ENCODE measurements around the gene SIGMAR1.
"Not testable (repeated sequence)": the region's sequence is repeated elsewhere in the genome, so short reads cannot be mapped to it uniquely, and the experiment has no call there.

Gene SIGMAR1

DNA sequence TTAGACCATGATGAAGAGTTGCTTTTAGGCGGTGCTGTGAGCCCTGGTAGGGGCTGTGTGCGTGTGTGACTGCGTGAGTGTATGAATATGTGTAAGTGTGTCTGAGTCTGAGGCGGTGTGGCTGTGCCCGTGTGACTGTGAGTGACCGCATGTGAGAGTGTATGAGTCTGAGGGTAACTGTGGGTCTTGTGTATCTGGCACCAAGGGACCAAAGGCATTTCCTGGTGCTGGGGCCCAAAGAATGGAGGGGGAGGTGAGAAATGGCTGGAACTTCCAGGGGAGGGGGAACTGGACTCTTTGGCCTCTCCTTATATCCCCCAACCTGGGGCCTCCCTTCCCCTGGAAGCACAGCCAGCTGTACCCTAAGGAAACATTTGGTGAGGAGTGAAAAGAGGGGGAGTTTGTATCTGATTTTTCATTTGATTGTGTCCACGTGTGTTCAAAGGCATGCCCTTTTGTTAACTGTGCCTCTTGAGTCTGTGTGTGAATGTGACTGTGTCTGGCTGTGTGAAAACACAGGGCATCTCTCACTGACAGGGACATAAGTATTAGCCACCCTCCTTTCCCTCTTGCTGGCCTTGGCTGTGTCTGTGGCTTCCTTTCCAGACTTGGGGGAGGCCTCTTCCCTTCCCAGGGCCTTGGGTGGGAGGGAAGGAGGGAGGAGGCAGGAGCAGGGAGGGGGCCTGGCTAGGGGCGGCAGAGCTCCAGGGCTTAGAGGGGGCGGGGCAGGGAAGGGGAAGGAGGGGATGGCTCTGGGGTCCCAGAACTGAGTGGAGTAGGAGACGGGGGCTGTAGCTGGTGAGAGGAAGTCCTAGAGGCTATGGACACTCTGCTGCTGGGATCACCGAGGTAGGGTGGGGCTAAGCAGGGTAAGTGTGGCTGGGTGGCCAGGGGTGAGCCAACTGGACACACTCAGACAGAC lies 15.8 kb upstream of the SIGMAR1 start:
- TF ChIP-seq POLR2AphosphoS5 (IDR thresholded peaks at IDR 0.05; ENCODE audit: low read depth, low read length): no peak
- no peak for TF ChIP-seq TAF1 (IDR thresholded peaks at IDR 0.05; ENCODE audit: borderline replicate concordance, low read depth, low read length)
- no peak for TF ChIP-seq POLR2A (IDR thresholded peaks at IDR 0.05; ENCODE audit: low read depth, low read length)
- DNase-seq (ENCODE audit: insufficient read length): no peak
- FAIRE-seq: no peak

DNA sequence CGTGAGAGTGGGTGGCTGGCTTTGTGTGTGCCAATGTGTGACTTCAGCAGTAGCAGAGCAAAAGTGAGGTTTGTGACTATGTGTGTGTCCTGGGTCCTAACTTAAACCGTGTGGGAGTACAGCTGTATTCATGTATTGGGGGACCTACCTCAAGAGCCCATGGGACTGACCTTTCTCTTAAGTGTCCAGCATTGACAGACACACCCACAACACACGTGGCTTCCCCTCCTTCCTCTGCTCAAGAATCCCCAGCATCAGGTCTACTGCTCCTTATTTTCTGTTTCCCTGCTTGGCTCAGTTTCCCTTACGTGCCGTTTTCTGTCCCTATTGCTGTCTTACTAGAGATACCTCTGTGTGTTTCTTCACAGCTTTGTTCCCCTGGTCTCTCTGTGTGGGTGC lies 15.0 kb upstream of the SIGMAR1 start:
- FAIRE-seq (no peak), DNase-seq (ENCODE audit: insufficient read length) (no peak)
- TF ChIP-seq TAF1 (IDR thresholded peaks at IDR 0.05; ENCODE audit: borderline replicate concordance, low read depth, low read length) (no peak), POLR2A (IDR thresholded peaks at IDR 0.05; ENCODE audit: low read depth, low read length) (no peak), POLR2AphosphoS5 (IDR thresholded peaks at IDR 0.05; ENCODE audit: low read depth, low read length) (no peak)

DNA sequence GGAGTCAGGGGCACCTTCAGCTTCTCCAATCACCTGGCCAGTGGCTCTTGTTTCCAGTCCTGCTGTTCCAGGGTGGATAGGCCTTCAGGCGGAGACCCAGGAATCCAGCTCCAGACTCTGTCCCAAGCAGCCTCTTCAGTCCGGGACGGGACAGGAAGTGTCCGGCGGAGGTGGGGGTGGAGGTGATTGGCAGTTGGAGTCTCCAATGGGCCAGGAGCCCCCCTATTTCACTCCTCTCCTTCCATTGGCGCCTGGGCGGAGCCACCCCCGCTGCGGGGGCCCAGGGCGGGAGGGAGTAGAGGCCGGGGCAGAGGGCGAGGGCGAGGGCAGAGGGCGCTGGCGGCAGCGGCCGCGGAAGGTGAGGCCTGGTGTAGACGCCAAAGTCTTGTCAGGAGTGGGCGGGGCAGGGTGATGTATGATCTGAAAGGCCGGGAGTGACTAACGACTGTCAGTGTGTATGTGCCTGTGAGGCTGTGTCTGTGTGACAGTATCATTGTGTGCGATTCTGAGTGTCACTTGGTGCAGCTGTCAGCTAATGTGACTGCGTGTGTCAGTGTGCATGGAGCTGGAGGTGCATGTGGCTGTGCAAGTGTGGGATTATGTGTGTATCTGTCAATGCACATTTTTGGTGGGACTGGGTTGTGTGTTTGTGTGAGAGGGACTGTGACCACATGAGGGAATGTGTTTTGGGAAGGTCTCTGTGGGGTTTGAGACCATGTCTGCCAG lies 14.5 kb upstream of the SIGMAR1 start, which contains the start of gene IL11RA:
IL11RA (plus strand) TSS at position 310 of the 726 bp plus-strand sequence. CDS start 3,033 bp downstream, outside the sequence.
- TF ChIP-seq POLR2A (IDR thresholded peaks at IDR 0.05; ENCODE audit: low read depth, low read length) (no peak), TAF1 (IDR thresholded peaks at IDR 0.05; ENCODE audit: borderline replicate concordance, low read depth, low read length) (no peak), POLR2AphosphoS5 (IDR thresholded peaks at IDR 0.05; ENCODE audit: low read depth, low read length) (peak; percentile 40; the same call in 1 of the 2 replicates)
- FAIRE-seq: no peak
- no peak for DNase-seq (ENCODE audit: insufficient read length)

DNA sequence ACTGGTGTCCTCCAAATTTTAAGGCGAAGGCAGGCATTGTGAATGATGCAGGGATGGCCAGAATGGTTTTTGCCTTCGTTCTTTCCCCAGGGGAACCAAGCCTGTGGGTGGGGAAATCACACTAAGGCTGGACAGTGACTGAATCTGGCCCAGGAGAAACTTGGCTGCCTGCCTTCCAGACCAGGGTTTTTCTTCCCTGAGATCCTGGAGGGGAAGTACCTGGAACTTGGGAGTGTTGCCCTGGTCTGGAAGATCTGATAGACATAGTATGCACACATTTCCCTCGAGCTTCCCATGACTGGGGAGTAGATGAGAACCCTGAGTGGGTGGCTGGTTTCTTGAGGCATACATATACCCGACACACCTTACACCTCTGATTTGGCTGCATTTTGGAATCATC lies 13.7 kb upstream of the SIGMAR1 start:
- DNase-seq (ENCODE audit: insufficient read length) (no peak), FAIRE-seq (no peak)
- TF ChIP-seq POLR2A (IDR thresholded peaks at IDR 0.05; ENCODE audit: low read depth, low read length): no peak
- TF ChIP-seq POLR2AphosphoS5 (IDR thresholded peaks at IDR 0.05; ENCODE audit: low read depth, low read length): no peak
- no peak for TF ChIP-seq TAF1 (IDR thresholded peaks at IDR 0.05; ENCODE audit: borderline replicate concordance, low read depth, low read length)

DNA sequence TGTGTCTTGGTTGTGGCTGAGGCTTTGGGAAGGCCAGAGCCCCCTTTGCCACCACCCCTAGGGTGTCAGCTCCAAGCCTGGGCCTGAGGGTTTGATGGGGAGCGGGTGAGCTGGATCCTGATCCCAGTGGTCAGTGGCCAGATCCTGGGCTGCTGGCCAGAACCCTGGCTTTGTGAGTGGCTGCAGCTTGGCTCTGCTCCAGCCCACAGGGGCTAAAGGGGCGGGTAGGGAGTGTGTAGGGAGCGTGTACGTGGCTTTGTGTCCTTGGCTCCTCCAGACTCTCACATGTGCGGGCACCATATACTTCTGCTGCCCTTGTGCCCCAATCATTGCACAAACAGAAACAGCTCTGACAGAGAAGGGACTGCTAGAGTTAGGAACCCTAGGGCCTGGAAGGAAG lies 13.2 kb upstream of the SIGMAR1 start:
- TF ChIP-seq POLR2AphosphoS5 (IDR thresholded peaks at IDR 0.05; ENCODE audit: low read depth, low read length) (no peak), TAF1 (IDR thresholded peaks at IDR 0.05; ENCODE audit: borderline replicate concordance, low read depth, low read length) (no peak), POLR2A (IDR thresholded peaks at IDR 0.05; ENCODE audit: low read depth, low read length) (no peak)
- DNase-seq (ENCODE audit: insufficient read length) (no peak), FAIRE-seq (no peak)

DNA sequence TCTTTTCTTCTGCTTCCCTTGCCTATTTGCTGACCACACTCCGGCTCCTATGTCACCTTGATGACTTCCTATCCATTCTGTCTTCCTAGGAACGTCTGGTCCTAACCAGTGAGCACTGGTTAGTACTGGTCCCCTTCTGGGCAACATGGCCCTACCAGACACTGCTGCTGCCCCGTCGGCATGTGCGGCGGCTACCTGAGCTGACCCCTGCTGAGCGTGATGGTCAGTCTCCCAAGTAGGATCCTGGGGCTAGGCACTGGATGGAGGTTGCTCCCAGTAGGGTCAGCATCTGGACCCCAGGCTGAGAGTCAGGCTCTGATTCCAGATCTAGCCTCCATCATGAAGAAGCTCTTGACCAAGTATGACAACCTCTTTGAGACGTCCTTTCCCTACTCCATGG lies 11.1 kb upstream of the SIGMAR1 start:
- TF ChIP-seq POLR2A (IDR thresholded peaks at IDR 0.05; ENCODE audit: low read depth, low read length) (no peak), POLR2AphosphoS5 (IDR thresholded peaks at IDR 0.05; ENCODE audit: low read depth, low read length) (no peak), TAF1 (IDR thresholded peaks at IDR 0.05; ENCODE audit: borderline replicate concordance, low read depth, low read length) (no peak)
- DNase-seq (ENCODE audit: insufficient read length) (no peak), FAIRE-seq (no peak)

DNA sequence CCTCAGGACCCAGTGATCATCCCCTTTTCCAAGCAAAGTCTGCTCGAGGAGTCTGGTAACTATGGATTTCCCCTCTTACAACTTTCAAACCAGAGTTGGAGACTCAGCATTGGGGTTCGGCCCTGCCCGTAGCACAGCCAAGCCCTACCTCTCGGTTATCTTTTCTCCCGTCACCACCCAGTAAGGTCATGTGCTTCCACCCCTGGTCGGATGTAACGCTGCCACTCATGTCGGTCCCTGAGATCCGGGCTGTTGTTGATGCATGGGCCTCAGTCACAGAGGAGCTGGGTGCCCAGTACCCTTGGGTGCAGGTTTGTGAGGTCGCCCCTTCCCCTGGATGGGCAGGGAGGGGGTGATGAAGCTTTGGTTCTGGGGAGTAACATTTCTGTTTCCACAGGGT lies 10.1 kb upstream of the SIGMAR1 start:
- TF ChIP-seq POLR2AphosphoS5 (IDR thresholded peaks at IDR 0.05; ENCODE audit: low read depth, low read length): no peak
- DNase-seq (ENCODE audit: insufficient read length) (no peak), FAIRE-seq (no peak)

DNA sequence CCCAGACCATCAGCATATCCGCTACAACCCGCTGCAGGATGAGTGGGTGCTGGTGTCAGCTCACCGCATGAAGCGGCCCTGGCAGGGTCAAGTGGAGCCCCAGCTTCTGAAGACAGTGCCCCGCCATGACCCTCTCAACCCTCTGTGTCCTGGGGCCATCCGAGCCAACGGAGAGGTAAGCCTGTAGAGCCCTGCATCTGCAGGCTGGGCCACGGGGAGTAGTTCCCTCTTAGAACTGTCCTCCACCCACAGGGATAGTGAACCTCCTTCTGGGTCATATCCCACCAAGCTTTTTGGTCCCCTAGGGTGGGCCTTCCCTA lies 9.5 kb upstream of the SIGMAR1 start:
- DNase-seq (ENCODE audit: insufficient read length): no peak
- peak; percentile 65 for FAIRE-seq
- no peak for TF ChIP-seq TAF1 (IDR thresholded peaks at IDR 0.05; ENCODE audit: borderline replicate concordance, low read depth, low read length)
- TF ChIP-seq POLR2A (IDR thresholded peaks at IDR 0.05; ENCODE audit: low read depth, low read length): no peak
- no peak for TF ChIP-seq POLR2AphosphoS5 (IDR thresholded peaks at IDR 0.05; ENCODE audit: low read depth, low read length)

DNA sequence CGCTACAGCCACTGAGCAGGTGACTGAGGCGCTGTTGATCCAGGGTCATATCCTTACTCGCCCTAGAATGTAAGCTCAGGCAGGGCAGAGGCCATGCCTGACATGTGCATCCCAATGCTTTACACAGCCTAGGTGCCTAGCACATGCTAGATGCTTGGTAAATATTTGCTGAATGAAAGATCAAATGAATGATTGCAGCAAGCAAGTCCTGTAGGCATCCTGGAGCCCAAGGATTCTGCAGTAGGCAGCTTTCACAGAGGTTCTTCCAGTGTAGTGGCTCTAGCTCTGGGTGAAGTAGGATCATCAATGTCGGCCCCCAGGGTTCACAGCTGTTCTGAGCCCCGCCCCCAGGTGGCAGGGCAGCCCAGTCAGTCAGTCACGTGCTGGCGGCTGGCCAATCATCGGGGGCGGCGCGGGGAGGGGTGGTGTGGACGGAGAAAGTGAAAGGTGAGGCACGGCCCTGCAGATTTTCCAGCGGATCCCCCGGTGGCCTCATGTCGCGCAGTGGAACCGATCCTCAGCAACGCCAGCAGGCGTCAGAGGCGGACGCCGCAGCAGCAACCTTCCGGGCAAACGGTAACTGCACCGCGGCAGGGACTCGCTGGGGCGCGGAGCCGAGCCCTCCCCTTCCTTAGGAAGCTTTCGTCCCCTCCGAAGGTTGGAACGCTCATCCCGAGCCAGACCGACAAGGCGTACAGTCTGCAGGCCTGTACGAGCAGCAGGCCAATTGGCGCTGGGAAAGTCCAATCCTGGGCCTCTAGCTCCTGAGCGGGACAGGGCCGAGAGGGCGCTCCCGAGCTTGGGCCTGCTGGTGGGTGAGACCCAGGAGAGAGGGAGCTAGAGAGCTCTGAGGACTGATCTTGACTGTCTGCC lies 8.9 kb upstream of the SIGMAR1 start, which contains the start of gene GALT:
GALT (plus strand) TSS at position 465 of the 873 bp plus-strand sequence; CDS start at position 495, 30 bp downstream.
- TF ChIP-seq POLR2A (IDR thresholded peaks at IDR 0.05; ENCODE audit: low read depth, low read length): peak; percentile 66; the same call in 1 of the 2 replicates
- peak; percentile 83 for TF ChIP-seq TAF1 (IDR thresholded peaks at IDR 0.05; ENCODE audit: borderline replicate concordance, low read depth, low read length)
- peak; percentile 68 for TF ChIP-seq POLR2AphosphoS5 (IDR thresholded peaks at IDR 0.05; ENCODE audit: low read depth, low read length)
- peak; percentile 97 for FAIRE-seq
- peak; percentile 94 for DNase-seq (ENCODE audit: insufficient read length)

DNA sequence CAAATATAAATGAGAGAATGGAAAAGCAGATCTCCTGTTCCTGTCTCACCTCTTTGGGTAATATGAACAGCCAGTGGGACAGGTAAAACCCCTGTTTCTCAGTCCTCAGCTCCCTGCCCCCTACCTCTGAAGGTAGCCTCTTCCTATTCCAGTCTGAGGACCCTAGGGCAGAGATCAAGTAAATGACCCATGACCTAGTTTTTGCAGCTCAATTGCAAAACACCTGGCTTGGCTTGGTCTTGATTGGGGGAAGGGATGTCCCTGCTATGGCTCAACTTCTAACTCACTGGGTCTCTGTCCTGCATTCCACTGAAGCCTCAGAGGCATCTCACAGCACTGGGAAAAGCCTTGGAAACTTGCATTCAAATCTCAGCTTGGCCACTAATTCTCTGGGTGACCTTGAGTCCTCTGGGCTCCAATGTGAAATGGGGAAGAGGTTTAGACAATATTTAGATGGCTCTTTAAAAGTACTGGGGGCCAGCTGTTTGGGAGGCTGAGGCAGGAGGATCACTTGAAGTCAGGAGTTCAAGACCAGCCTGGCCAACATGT lies 7.3 kb upstream of the SIGMAR1 start:
- FAIRE-seq (no peak), DNase-seq (ENCODE audit: insufficient read length) (no peak)
- TF ChIP-seq POLR2AphosphoS5 (IDR thresholded peaks at IDR 0.05; ENCODE audit: low read depth, low read length): no peak
- no peak for TF ChIP-seq POLR2A (IDR thresholded peaks at IDR 0.05; ENCODE audit: low read depth, low read length)
- TF ChIP-seq TAF1 (IDR thresholded peaks at IDR 0.05; ENCODE audit: borderline replicate concordance, low read depth, low read length): no peak

DNA sequence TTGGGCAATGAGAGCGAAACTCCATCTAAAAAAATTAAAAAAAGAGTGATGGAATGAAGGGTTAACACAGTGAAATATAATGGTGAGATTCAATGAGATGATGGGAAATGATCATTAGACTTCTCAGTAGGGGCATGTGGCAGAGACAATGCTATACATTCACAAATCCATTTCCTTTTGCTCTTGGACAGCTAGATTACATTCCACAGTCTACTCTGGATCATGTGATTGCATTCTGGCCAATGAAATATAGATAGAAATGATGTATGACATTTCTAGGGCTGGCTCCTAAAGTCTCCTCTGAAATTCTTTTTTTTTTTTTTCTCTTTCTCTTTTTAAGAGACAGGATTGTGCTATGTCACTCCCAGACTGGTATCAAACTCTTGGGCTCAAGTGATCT lies 5.1 kb upstream of the SIGMAR1 start:
- no peak for FAIRE-seq
- TF ChIP-seq POLR2AphosphoS5 (IDR thresholded peaks at IDR 0.05; ENCODE audit: low read depth, low read length) (no peak), TAF1 (IDR thresholded peaks at IDR 0.05; ENCODE audit: borderline replicate concordance, low read depth, low read length) (no peak), POLR2A (IDR thresholded peaks at IDR 0.05; ENCODE audit: low read depth, low read length) (no peak)
- DNase-seq (ENCODE audit: insufficient read length): no peak

DNA sequence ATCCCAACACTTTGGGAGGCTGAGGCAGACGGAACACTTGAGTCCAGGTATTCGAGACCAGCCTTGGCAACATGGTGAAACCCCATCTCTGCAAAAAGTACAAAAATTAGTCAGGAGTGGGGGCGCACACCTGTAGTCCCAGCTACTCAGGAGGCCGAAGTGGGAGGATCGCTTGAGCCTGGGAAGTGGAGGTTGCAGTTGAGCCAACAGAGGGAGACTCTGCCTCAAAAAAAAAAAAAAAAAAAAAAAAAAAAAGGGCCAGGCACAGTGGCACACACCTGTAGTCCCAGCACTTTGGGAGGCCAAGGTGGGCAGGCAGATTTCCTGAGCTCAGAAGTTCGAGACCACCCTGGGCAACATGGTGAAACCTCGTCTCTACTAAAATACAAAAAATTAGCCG lies 1.7 kb upstream of the SIGMAR1 start:
- not testable (repeated sequence) for FAIRE-seq

More for the DNA sequence above, 1.7 kb upstream of the SIGMAR1 start:
- DNase-seq (ENCODE audit: insufficient read length): not testable (repeated sequence)
